DOHH2 (cell line): ENCODE results near the gene CRYBG1.

Source experiments
- H3F3A ChIP-seq: fragments of 200-600 bp; sonication (generic), shearing (Covaris generic); 2 replicates; pipeline ENCODE4 v1.6.0; 2016; ENCODE audit warnings: antibody characterized with exemption, mild to moderate bottlenecking; ENCODE audit not compliant: control insufficient read depth, insufficient read depth
- H3K27ac ChIP-seq: fragments of 200-600 bp; sonication (generic); 2 replicates; pipeline ENCODE4 v1.5.1; 2014; ENCODE audit warnings: low read depth, mild to moderate bottlenecking, low read length, moderate library complexity
- H3K27me3 ChIP-seq: fragments of 200-600 bp; sonication (generic); 2 replicates; pipeline ENCODE4 v1.6.1; 2014; ENCODE audit warnings: mild to moderate bottlenecking, low read length, mixed read lengths; ENCODE audit not compliant: control insufficient read depth
- H3K36me3 ChIP-seq: fragments of 200-600 bp; sonication (generic); 2 replicates; pipeline ENCODE4 v1.6.1; 2014; ENCODE audit warnings: mild to moderate bottlenecking, low read length, moderate library complexity, mixed read lengths; ENCODE audit not compliant: control insufficient read depth
- H3K4me1 ChIP-seq: fragments of 200-600 bp; sonication (generic); 2 replicates; pipeline ENCODE4 v1.6.1; 2014; ENCODE audit warnings: mild to moderate bottlenecking, low read length, mixed read lengths; ENCODE audit not compliant: control insufficient read depth
- H3K4me2 ChIP-seq: fragments of 200-600 bp; sonication (generic); 2 replicates; pipeline ENCODE4 v1.6.0; 2014; ENCODE audit warnings: mild to moderate bottlenecking, low read length, moderate library complexity
- H3K4me3 ChIP-seq: fragments of 200-600 bp; sonication (generic); 2 replicates; pipeline ENCODE4 v1.5.1; 2014; ENCODE audit warnings: mild to moderate bottlenecking, low read length, mixed read lengths
- H3K79me2 ChIP-seq: fragments of 200-600 bp; sonication (generic); 2 replicates; pipeline ENCODE4 v1.6.1; 2014; ENCODE audit warnings: mild to moderate bottlenecking, low read length, mixed read lengths; ENCODE audit not compliant: control insufficient read depth
- H3K9me2 ChIP-seq: fragments of 200-600 bp; sonication (generic); replicated peaks from 2 replicates; pipeline ENCODE4 v1.6.1; 2014; ENCODE audit warnings: mild to moderate bottlenecking, low read length, mixed read lengths; ENCODE audit not compliant: control insufficient read depth
- H3K9me3 ChIP-seq: fragments of 200-600 bp; sonication (generic); 2 replicates; pipeline ENCODE4 v1.6.1; 2014; ENCODE audit warnings: antibody characterized with exemption, low read length, mixed read lengths; ENCODE audit not compliant: control insufficient read depth, insufficient read depth
- H4K20me1 ChIP-seq: fragments of 200-600 bp; sonication (generic); 2 replicates; pipeline ENCODE4 v1.6.0; 2014; ENCODE audit warnings: low read depth, mild to moderate bottlenecking, antibody characterized with exemption, low read length, moderate library complexity; ENCODE audit not compliant: control insufficient read depth, insufficient read depth
- CTCF ChIP-seq: fragments of 200-600 bp; sonication (generic); IDR thresholded peaks from one replicate; pipeline ENCODE4 v1.5.1; 2014; ENCODE audit warnings: antibody characterized with exemption, mild to moderate bottlenecking, low read depth, low read length; ENCODE audit not compliant: poor library complexity, severe bottlenecking
- EZH2phosphoT487 ChIP-seq: fragments of 200-600 bp; sonication (generic); IDR thresholded peaks from 2 replicates; pipeline ENCODE4 v1.6.1; 2017; ENCODE audit warnings: borderline replicate concordance, mild to moderate bottlenecking, antibody characterized with exemption, low read length, moderate library complexity, mixed read lengths

Gene CRYBG1

DNA sequence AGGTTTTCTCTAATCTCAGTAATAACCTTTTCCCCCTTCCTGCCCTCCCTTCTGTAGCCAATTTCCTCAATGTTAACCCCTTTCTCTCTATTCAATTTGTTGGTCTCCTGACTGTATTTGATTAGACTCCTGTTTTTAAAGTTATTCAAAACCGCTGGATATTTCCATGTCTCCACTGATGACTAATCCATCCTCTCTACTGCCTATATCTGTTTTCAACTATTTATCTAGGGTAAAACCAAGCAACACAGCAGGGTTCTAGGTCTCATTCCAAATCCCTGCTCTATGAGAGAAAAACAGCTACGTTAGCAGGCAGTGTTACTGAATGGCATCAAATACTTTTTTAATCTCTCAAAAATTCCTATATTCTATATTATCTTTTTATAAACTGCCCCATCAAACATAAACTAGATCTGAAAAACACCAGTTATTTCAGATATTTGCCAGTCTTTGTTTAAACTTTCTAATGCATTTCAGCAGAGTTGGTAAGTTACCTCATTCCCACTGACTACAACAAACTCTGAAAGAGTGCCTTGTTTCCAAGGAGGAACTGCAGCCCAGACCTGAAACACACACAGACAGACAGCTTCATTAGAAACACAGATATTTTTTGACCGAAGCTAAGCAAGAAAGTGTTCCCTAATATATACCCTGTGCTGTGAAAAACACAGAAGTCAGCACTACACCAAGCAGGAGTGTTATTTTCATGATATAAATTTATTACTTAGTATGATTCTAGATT, 260.6 kb downstream of the CRYBG1 start:
- Histone ChIP-seq H3F3A (no peaks in the 10 kb centered on the region), H3K4me1 (peaks cover 19% of the 10 kb centered on the region), H3K79me2 (peaks cover 13% of the 10 kb centered on the region), H3K27ac (no peak overlapping the region), H3K9me2 (no peaks in the 10 kb centered on the region), H4K20me1 (no peaks in the 10 kb centered on the region), H3K4me2 (no peak overlapping the region), H3K9me3 (peaks cover 3% of the 10 kb centered on the region; the same call in 1 of the 2 replicates), H3K27me3 (no peaks in the 10 kb centered on the region), H3K36me3 (peaks cover 40% of the 10 kb centered on the region), H3K4me3 (no peak overlapping the region)
- no peak for TF ChIP-seq CTCF
- no peak for TF ChIP-seq EZH2phosphoT487
